ENCODE data around the gene DOCK11.

Gene DOCK11

DNA sequence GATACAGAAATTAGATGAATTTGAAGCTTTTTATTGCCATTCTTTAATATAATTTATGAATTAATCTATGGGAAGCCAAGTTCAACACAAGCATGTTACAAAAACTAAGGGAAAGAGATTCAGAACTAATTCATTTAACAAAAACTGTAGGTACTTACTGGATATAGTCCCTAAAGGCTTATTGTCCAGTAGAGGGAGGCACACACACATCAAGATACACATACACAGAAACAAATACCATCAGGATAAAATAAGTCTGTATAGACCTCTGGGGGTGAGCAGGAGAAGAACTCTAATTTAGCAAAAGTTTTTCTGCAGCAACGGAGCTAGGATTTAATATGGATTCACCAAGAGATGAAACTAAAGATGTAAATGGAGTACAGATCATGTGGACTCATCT is 148.8 kb downstream of the DOCK11 start:
- no peaks in the 10 kb centered on the region for H3K27me3 ChIP-seq (ENCODE audit: control insufficient read depth, insufficient read depth, low read length)
- no peak overlapping the region for H3K4me3 ChIP-seq (ENCODE audit: low read length)
- H3K4me2 ChIP-seq (ENCODE audit: low read length): no peak overlapping the region
- no peaks in the 10 kb centered on the region for H3K9me3 ChIP-seq (replicated peaks; ENCODE audit: low read length)
- no peaks in the 10 kb centered on the region for H3K4me1 ChIP-seq (ENCODE audit: control insufficient read depth, insufficient read depth, low read length)
- H3K36me3 ChIP-seq (ENCODE audit: insufficient read depth, low read length): no peaks in the 10 kb centered on the region
- H3K9ac ChIP-seq (ENCODE audit: low read depth, low read length): no peak overlapping the region

DNA sequence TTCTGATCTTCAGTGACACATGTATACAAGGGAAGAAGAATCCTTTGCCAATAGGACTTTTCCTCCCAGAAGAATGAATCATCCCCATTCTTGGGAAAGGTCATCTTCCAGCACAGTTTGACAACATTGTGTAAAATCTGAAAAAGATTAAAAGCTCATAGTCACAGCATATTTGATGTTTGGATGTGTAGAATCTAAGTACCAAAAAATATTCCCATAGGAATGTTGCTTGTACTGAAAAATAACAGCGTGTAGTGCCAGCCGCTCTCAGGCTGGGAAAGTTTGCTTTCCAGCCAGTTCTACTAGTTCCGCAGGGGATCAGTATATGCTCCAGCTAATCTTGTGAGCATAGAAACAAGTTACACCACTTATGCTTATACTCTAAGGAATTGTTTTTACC is 157.1 kb downstream of the DOCK11 start:
- no peak overlapping the region for H3K9ac ChIP-seq (ENCODE audit: low read depth, low read length)
- no peak overlapping the region for H3K4me2 ChIP-seq (ENCODE audit: low read length)
- H3K4me1 ChIP-seq (ENCODE audit: control insufficient read depth, insufficient read depth, low read length): peaks cover 5% of the 10 kb centered on the region
- H3K36me3 ChIP-seq (ENCODE audit: insufficient read depth, low read length): no peaks in the 10 kb centered on the region
- no peaks in the 10 kb centered on the region for H3K27me3 ChIP-seq (ENCODE audit: control insufficient read depth, insufficient read depth, low read length)
- no peak overlapping the region for H3K4me3 ChIP-seq (ENCODE audit: low read length)
- H3K9me3 ChIP-seq (replicated peaks; ENCODE audit: low read length): no peaks in the 10 kb centered on the region

DNA sequence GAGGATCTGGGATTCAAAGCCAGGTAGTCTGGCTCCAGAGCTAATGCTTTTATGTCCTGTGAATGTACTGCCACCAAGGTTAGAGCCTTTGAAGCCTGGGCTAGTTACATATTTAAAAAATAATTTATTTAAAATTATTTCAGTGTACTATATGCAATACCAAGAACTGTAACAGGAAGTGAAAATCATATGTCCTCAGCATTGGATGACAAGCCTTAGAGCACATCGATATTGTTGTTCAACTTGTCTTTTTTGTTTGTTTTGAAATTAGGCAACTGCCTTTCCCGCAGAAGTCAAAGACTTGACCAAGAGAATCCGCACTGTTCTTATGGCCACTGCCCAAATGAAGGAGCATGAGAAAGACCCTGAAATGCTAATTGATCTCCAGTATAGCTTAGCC is 158.7 kb downstream of the DOCK11 start:
- Histone ChIP-seq H3K9me3 (replicated peaks; ENCODE audit: low read length) (no peaks in the 10 kb centered on the region), H3K4me2 (ENCODE audit: low read length) (no peak overlapping the region), H3K9ac (ENCODE audit: low read depth, low read length) (no peak overlapping the region), H3K27me3 (ENCODE audit: control insufficient read depth, insufficient read depth, low read length) (no peaks in the 10 kb centered on the region), H3K36me3 (ENCODE audit: insufficient read depth, low read length) (no peaks in the 10 kb centered on the region), H3K4me3 (ENCODE audit: low read length) (no peak overlapping the region), H3K4me1 (ENCODE audit: control insufficient read depth, insufficient read depth, low read length) (peaks cover 5% of the 10 kb centered on the region)

DNA sequence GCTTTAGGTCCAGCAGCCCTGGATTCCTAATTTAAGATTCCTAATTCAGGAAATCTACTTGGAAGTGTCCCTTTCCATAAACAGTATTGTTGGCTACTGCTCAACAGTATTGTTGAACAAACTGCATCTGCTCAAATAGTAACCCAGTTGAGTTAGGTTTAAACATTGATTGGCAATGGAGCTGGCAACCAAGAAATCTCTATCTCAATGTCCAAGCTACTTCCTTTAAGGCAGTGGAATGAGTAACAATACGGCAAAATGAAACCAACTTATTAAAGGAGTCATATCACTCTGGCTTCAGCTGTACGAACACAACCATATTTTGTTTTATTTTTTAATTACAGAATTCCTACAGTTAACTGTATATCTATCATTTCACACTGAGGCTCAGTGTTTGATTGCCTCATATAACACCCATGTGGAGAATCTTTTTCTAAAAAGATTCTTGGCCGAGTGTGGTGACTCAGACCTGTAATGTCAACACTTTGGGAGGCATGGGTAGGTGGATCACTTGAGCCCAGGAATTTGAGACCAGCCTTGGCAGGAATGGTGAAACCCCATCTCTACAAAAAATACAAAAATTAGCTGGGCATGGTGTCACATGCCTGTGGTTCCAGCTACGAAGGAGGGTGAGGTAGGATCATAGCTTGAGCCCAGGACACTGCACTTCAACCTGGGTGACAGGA is 160.1 kb downstream of the DOCK11 start:
- Histone ChIP-seq H3K9ac (ENCODE audit: low read depth, low read length) (no peak overlapping the region), H3K9me3 (replicated peaks; ENCODE audit: low read length) (no peaks in the 10 kb centered on the region), H3K4me3 (ENCODE audit: low read length) (no peak overlapping the region), H3K27me3 (ENCODE audit: control insufficient read depth, insufficient read depth, low read length) (no peaks in the 10 kb centered on the region), H3K36me3 (ENCODE audit: insufficient read depth, low read length) (no peaks in the 10 kb centered on the region), H3K4me2 (ENCODE audit: low read length) (no peak overlapping the region), H3K4me1 (ENCODE audit: control insufficient read depth, insufficient read depth, low read length) (peaks cover 5% of the 10 kb centered on the region)

DNA sequence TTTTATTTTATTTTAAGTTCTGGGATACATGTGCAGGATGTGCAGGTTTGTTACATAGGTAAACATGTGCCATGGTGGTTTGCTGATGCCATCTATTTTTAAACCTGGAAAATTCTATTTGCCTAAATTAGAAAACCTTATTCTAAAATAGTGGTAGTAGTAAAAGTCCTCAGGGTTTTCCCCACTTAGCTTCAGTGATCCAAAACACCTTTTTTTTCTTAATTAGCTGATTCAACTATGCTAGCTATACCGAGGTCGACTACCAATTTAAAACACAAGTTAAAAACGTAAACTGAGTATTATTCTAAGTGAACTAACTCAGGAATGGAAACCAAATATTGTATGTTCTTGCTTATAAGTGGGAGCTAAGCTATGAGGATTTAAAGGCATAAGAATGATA is 161.8 kb downstream of the DOCK11 start:
- H3K4me2 ChIP-seq (ENCODE audit: low read length): no peak overlapping the region
- no peak overlapping the region for H3K9ac ChIP-seq (ENCODE audit: low read depth, low read length)
- peaks cover 5% of the 10 kb centered on the region for H3K4me1 ChIP-seq (ENCODE audit: control insufficient read depth, insufficient read depth, low read length)
- H3K9me3 ChIP-seq (replicated peaks; ENCODE audit: low read length): no peaks in the 10 kb centered on the region
- H3K27me3 ChIP-seq (ENCODE audit: control insufficient read depth, insufficient read depth, low read length): no peaks in the 10 kb centered on the region
- H3K4me3 ChIP-seq (ENCODE audit: low read length): no peak overlapping the region
- no peaks in the 10 kb centered on the region for H3K36me3 ChIP-seq (ENCODE audit: insufficient read depth, low read length)

DNA sequence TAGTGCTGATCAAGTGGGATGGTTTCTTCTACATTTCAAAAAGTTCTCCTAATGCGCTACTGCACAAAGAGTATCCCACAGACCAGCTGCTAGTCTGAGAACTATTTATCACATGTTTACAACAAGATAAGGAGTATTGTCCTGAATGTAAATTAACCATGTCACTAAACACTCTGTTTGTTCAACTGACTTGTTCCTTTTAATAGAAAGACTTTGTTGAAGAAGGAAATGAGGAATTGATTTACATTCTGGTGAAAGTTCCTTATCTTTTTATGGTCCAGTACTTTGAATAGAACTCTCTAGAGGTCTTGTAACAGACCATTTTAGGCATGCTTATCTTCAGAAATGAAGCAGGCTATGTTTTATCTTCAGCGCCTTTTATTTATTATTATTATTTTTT is 164.5 kb downstream of the DOCK11 start:
- H3K4me3 ChIP-seq (ENCODE audit: low read length): no peak overlapping the region
- H3K4me2 ChIP-seq (ENCODE audit: low read length): no peak overlapping the region
- no peak overlapping the region for H3K9ac ChIP-seq (ENCODE audit: low read depth, low read length)
- H3K36me3 ChIP-seq (ENCODE audit: insufficient read depth, low read length): no peaks in the 10 kb centered on the region
- H3K9me3 ChIP-seq (replicated peaks; ENCODE audit: low read length): no peaks in the 10 kb centered on the region
- no peaks in the 10 kb centered on the region for H3K27me3 ChIP-seq (ENCODE audit: control insufficient read depth, insufficient read depth, low read length)
- H3K4me1 ChIP-seq (ENCODE audit: control insufficient read depth, insufficient read depth, low read length): peaks cover 5% of the 10 kb centered on the region

DNA sequence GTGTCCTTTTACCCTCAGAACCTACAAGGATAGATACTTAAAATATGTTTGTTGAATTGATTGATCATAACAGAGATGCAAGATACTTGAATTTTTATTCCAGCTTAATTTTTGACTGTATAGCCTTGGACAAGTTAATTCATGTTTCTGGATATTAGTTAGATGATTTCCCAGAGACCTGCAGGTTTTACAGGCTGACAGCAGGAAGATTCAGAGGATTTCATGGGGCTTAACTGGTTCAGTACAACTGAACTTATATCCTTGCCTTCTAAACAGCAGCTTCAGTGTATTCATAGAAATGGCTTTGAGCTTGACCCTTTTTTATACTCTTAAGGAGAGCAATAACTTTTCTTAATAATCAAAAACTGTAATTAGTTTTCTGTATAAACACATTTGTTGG is 169.6 kb downstream of the DOCK11 start:
- H3K9ac ChIP-seq (ENCODE audit: low read depth, low read length): no peak overlapping the region
- no peaks in the 10 kb centered on the region for H3K9me3 ChIP-seq (replicated peaks; ENCODE audit: low read length)
- H3K4me2 ChIP-seq (ENCODE audit: low read length): no peak overlapping the region
- H3K27me3 ChIP-seq (ENCODE audit: control insufficient read depth, insufficient read depth, low read length): no peaks in the 10 kb centered on the region
- no peak overlapping the region for H3K4me3 ChIP-seq (ENCODE audit: low read length)
- peaks cover 8% of the 10 kb centered on the region for H3K4me1 ChIP-seq (ENCODE audit: control insufficient read depth, insufficient read depth, low read length)
- no peaks in the 10 kb centered on the region for H3K36me3 ChIP-seq (ENCODE audit: insufficient read depth, low read length)

DNA sequence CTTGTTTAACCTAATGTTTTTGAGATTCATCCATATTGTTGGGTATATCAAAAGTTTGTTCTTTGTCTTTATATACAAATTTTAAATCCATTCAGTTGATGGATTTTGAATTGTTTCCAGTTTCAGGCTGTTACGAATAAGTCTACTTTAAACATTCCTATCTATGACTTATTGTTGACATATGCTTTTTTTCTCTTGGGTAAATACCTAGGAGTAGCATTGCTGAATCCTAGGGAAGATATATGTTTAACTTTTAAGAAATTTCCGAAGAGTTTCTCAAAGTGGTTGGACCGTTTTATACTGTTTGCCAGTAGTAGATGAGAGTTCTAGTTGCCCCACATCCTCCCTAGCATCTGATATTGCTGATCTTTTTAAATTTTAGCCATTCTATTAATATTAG is 170.9 kb downstream of the DOCK11 start:
- no peaks in the 10 kb centered on the region for H3K27me3 ChIP-seq (ENCODE audit: control insufficient read depth, insufficient read depth, low read length)
- H3K4me1 ChIP-seq (ENCODE audit: control insufficient read depth, insufficient read depth, low read length): peaks cover 8% of the 10 kb centered on the region
- H3K9ac ChIP-seq (ENCODE audit: low read depth, low read length): no peak overlapping the region
- H3K4me3 ChIP-seq (ENCODE audit: low read length): no peak overlapping the region
- H3K36me3 ChIP-seq (ENCODE audit: insufficient read depth, low read length): no peaks in the 10 kb centered on the region
- peak overlapping the region; percentile 37 for H3K4me2 ChIP-seq (ENCODE audit: low read length)
- H3K9me3 ChIP-seq (replicated peaks; ENCODE audit: low read length): no peaks in the 10 kb centered on the region

DNA sequence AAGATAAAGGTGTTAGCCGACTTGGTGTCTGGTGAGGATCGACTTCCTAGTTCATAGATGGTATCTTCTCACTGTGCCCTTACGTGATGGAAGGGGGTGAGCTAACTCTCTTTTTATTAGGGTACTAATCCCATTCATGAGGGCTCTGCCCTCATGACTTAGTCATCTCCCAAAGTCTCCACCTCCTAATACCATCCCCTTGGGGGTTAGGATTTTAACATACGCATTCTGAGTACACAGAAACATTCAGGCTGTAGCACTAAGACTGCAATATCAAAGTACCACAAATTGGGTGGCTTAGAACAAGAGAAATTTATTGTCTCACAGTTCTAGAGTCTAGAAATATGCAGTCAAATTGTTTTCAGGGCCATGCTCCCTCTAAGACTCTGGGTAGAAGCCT is 173.8 kb downstream of the DOCK11 start:
- no peak overlapping the region for H3K4me3 ChIP-seq (ENCODE audit: low read length)
- no peaks in the 10 kb centered on the region for H3K36me3 ChIP-seq (ENCODE audit: insufficient read depth, low read length)
- no peaks in the 10 kb centered on the region for H3K9me3 ChIP-seq (replicated peaks; ENCODE audit: low read length)
- H3K27me3 ChIP-seq (ENCODE audit: control insufficient read depth, insufficient read depth, low read length): no peaks in the 10 kb centered on the region
- no peak overlapping the region for H3K9ac ChIP-seq (ENCODE audit: low read depth, low read length)
- no peak overlapping the region for H3K4me2 ChIP-seq (ENCODE audit: low read length)
- peaks cover 8% of the 10 kb centered on the region for H3K4me1 ChIP-seq (ENCODE audit: control insufficient read depth, insufficient read depth, low read length)

DNA sequence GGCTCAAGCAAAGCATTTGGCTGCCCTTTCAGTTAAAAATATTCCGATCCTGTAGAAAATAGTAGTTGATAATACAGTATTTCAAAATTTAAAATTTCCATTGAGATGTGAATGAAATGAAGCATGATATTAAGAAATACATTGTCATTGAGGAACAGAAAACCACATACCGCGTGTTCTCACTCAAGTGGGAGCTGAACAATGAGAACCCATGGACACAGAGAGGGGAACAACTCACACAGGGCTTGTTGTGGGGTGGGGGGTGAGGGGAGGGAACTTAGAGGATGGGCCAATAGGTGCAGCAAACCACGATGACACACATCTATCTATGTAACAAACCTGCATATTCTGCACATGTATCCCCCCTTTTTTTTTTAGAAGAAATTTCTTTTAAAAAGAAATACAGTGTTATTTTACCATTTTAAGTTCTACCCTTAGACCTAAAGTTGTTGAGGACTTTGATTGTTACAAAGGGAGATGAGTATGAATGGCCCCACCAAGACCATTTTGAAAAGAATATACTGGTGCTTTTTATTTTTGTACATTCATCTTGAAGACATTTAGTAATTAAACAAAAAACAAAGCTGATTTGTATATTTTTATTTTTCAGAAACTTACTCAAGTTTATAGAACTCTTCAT is 179.8 kb downstream of the DOCK11 start:
- H3K9ac ChIP-seq (ENCODE audit: low read depth, low read length): no peak overlapping the region
- H3K4me1 ChIP-seq (ENCODE audit: control insufficient read depth, insufficient read depth, low read length): no peaks in the 10 kb centered on the region
- no peak overlapping the region for H3K4me2 ChIP-seq (ENCODE audit: low read length)
- H3K36me3 ChIP-seq (ENCODE audit: insufficient read depth, low read length): no peaks in the 10 kb centered on the region
- H3K9me3 ChIP-seq (replicated peaks; ENCODE audit: low read length): no peaks in the 10 kb centered on the region
- H3K27me3 ChIP-seq (ENCODE audit: control insufficient read depth, insufficient read depth, low read length): no peaks in the 10 kb centered on the region
- H3K4me3 ChIP-seq (ENCODE audit: low read length): no peak overlapping the region

DNA sequence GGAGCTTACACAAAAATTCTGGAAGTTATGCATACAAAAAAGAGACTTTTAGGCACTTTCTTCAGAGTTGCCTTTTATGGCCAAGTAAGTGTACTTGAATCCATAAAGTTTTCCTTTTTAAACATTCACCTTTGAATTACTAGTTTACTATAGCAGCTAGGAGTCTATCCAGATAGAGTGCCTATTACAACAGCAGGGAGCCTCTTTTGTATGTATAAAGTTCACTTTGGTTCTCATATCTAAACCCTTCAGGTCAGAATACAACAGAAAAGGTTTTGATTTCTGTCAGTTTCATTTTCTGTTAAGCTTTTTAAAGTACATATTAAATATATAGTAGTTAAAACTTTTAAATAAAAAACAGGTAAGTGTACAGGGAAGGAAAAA is 180.3 kb downstream of the DOCK11 start:
- H3K36me3 ChIP-seq (ENCODE audit: insufficient read depth, low read length): no peaks in the 10 kb centered on the region
- no peaks in the 10 kb centered on the region for H3K9me3 ChIP-seq (replicated peaks; ENCODE audit: low read length)
- H3K27me3 ChIP-seq (ENCODE audit: control insufficient read depth, insufficient read depth, low read length): no peaks in the 10 kb centered on the region
- H3K4me2 ChIP-seq (ENCODE audit: low read length): no peak overlapping the region
- H3K9ac ChIP-seq (ENCODE audit: low read depth, low read length): no peak overlapping the region
- H3K4me3 ChIP-seq (ENCODE audit: low read length): no peak overlapping the region
- no peaks in the 10 kb centered on the region for H3K4me1 ChIP-seq (ENCODE audit: control insufficient read depth, insufficient read depth, low read length)

DNA sequence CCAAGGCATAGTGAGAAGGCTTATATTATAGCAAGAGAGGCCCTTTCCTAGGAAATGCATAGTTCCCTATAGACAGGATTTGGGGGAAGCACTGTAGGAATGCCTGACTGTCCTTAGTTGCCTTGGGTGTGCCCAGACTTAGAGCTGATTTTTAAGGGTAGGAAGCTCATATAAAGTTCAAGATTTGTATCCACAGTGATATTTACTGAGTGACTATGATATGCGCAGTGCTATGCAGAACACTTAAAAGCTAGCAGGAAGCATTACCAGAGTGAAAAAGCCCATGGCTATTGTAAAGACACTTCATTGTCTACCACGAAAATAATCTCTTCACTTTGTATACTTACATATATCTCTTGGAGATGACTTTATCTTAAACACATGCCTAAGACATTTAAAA is 181.7 kb downstream of the DOCK11 start:
- no peak overlapping the region for H3K4me3 ChIP-seq (ENCODE audit: low read length)
- no peaks in the 10 kb centered on the region for H3K9me3 ChIP-seq (replicated peaks; ENCODE audit: low read length)
- H3K4me2 ChIP-seq (ENCODE audit: low read length): no peak overlapping the region
- no peaks in the 10 kb centered on the region for H3K4me1 ChIP-seq (ENCODE audit: control insufficient read depth, insufficient read depth, low read length)
- H3K36me3 ChIP-seq (ENCODE audit: insufficient read depth, low read length): no peaks in the 10 kb centered on the region
- H3K9ac ChIP-seq (ENCODE audit: low read depth, low read length): no peak overlapping the region
- no peaks in the 10 kb centered on the region for H3K27me3 ChIP-seq (ENCODE audit: control insufficient read depth, insufficient read depth, low read length)

All from skeletal muscle satellite cell (primary cell).